ENCODE results near the gene DDX46. TPM values are rescaled to one million over a fixed set of nuclear protein-coding genes. Genes with fewer than 3 reads are reported as not detected.
"Not testable (repeated sequence)": the region's sequence is repeated elsewhere in the genome, so short reads cannot be mapped to it uniquely, and the experiment has no call there.

The DDX46 gene
- total RNA-seq, 1 experiment from 2014 or later, result 76.5 TPM

- no peak overlapping the region for H3K27ac ChIP-seq
- H4K20me1 ChIP-seq (ENCODE audit: insufficient read depth), result no peaks in the 10 kb centered on the region
- no peak for DNase-seq
- H3K9me2 ChIP-seq (ENCODE audit: insufficient read depth), result no peaks in the 10 kb centered on the region
- CTCF ChIA-PET, result interaction anchor here (0.7 kb wide), 1 partner anchor 520 kb away, joined by 5 read pairs; no protein-coding TSS in a partner anchor
- H3K27me3 ChIP-seq (ENCODE audit: insufficient read depth, low read depth), result no peaks in the 10 kb centered on the region
- POLR2A ChIA-PET (ENCODE audit: unreplicated experiment), result no interaction called here
- TF ChIP-seq CTCF (conservative IDR thresholded peaks at IDR 0.05) (no peak), EZH2 (IDR thresholded peaks at IDR 0.05; ENCODE audit: low read depth) (no peak)
- H3K4me2 ChIP-seq, result no peak overlapping the region
- no TSS peak for BruUV-seq (replicated peaks)
- no peak overlapping the region for H2AFZ ChIP-seq
- H3K4me1 ChIP-seq (replicated peaks; ENCODE audit: insufficient read depth), result no peaks in the 10 kb centered on the region
- H3K79me2 ChIP-seq (ENCODE audit: low read depth), result no peaks in the 10 kb centered on the region
- peaks cover 6% of the 10 kb centered on the region for H3K36me3 ChIP-seq (ENCODE audit: low read depth)
- no peaks in the 10 kb centered on the region for H3F3A ChIP-seq (ENCODE audit: insufficient read depth, low read depth)
- no peak overlapping the region for H3K4me3 ChIP-seq
- intact Hi-C loops (cut with micrococcal nuclease; ENCODE audit: unreplicated experiment), result no loop called here
- no peaks in the 10 kb centered on the region for H3K9me3 ChIP-seq (ENCODE audit: insufficient read depth, low read depth)
Measured at GRCh38 chr5:134714541-134714940, 44.0 kb upstream of the DDX46 start.

GRCh38 chr5:134715466-134715865 lies 43.1 kb upstream of the DDX46 start:
- H4K20me1 ChIP-seq (ENCODE audit: insufficient read depth); H3K27ac ChIP-seq; H3K4me3 ChIP-seq; H3K27me3 ChIP-seq (ENCODE audit: insufficient read depth, low read depth); BruUV-seq (replicated peaks); H2AFZ ChIP-seq; DNase-seq; H3K4me2 ChIP-seq; H3K9me2 ChIP-seq (ENCODE audit: insufficient read depth); H3K9me3 ChIP-seq (ENCODE audit: insufficient read depth, low read depth); H3F3A ChIP-seq (ENCODE audit: insufficient read depth, low read depth); CTCF ChIA-PET; H3K79me2 ChIP-seq (ENCODE audit: low read depth); intact Hi-C loops (cut with micrococcal nuclease; ENCODE audit: unreplicated experiment); H3K4me1 ChIP-seq (replicated peaks; ENCODE audit: insufficient read depth): not testable (repeated sequence)
- POLR2A ChIA-PET (ENCODE audit: unreplicated experiment), result interaction anchor here (0.5 kb wide), 1 partner anchor 116 kb away, joined by 7 read pairs; no protein-coding TSS in a partner anchor
- peaks cover 10% of the 10 kb centered on the region for H3K36me3 ChIP-seq (ENCODE audit: low read depth)

- Histone ChIP-seq H3K79me2 (ENCODE audit: low read depth) (no peaks in the 10 kb centered on the region), H3K9me2 (ENCODE audit: insufficient read depth) (no peaks in the 10 kb centered on the region), H3F3A (ENCODE audit: insufficient read depth, low read depth) (peaks cover 11% of the 10 kb centered on the region; the same call in 1 of the 2 replicates), H3K27ac (no peak overlapping the region), H3K4me2 (no peak overlapping the region), H2AFZ (no peak overlapping the region), H3K9me3 (ENCODE audit: insufficient read depth, low read depth) (no peaks in the 10 kb centered on the region), H3K27me3 (ENCODE audit: insufficient read depth, low read depth) (no peaks in the 10 kb centered on the region), H3K36me3 (ENCODE audit: low read depth) (peaks cover 22% of the 10 kb centered on the region), H3K4me3 (no peak overlapping the region), H3K4me1 (replicated peaks; ENCODE audit: insufficient read depth) (no peaks in the 10 kb centered on the region), H4K20me1 (ENCODE audit: insufficient read depth) (0 out of 2 replicates have a peak, but pooled peaks cover 3% of the 10 kb centered on the region)
- intact Hi-C loops (cut with micrococcal nuclease; ENCODE audit: unreplicated experiment), result no loop called here
- no TSS peak for BruUV-seq (replicated peaks)
- TF ChIP-seq CTCF (conservative IDR thresholded peaks at IDR 0.05) (no peak), EZH2 (IDR thresholded peaks at IDR 0.05; ENCODE audit: low read depth) (no peak)
- DNase-seq, result no peak
- ChIA-PET CTCF (no interaction called here), POLR2A (ENCODE audit: unreplicated experiment) (no interaction called here)
Measured at GRCh38 chr5:134724872-134725271, 33.7 kb upstream of the DDX46 start.

- H3K9me2 ChIP-seq (ENCODE audit: insufficient read depth), result no peaks in the 10 kb centered on the region
- H3K4me2 ChIP-seq, result no peak overlapping the region
- no peaks in the 10 kb centered on the region for H3K9me3 ChIP-seq (ENCODE audit: insufficient read depth, low read depth)
- TF ChIP-seq EZH2 (IDR thresholded peaks at IDR 0.05; ENCODE audit: low read depth) (no peak), CTCF (conservative IDR thresholded peaks at IDR 0.05) (no peak)
- DNase-seq, result no peak
- no peaks in the 10 kb centered on the region for H3K27me3 ChIP-seq (ENCODE audit: insufficient read depth, low read depth)
- ChIA-PET CTCF (no interaction called here), POLR2A (ENCODE audit: unreplicated experiment) (no interaction called here)
- no peaks in the 10 kb centered on the region for H3K36me3 ChIP-seq (ENCODE audit: low read depth)
- no peaks in the 10 kb centered on the region for H3K79me2 ChIP-seq (ENCODE audit: low read depth)
- 0 out of 2 replicates have a peak, but pooled peaks cover 4% of the 10 kb centered on the region for H3K4me1 ChIP-seq (replicated peaks; ENCODE audit: insufficient read depth)
- H3K4me3 ChIP-seq, result no peak overlapping the region
- BruUV-seq (replicated peaks), result no TSS peak
- H4K20me1 ChIP-seq (ENCODE audit: insufficient read depth), result no peaks in the 10 kb centered on the region
- H2AFZ ChIP-seq, result no peak overlapping the region
- H3K27ac ChIP-seq, result no peak overlapping the region
- intact Hi-C loops (cut with micrococcal nuclease; ENCODE audit: unreplicated experiment), result no loop called here
- H3F3A ChIP-seq (ENCODE audit: insufficient read depth, low read depth), result no peaks in the 10 kb centered on the region
Measured at GRCh38 chr5:134732819-134733218, 25.8 kb upstream of the DDX46 start.
